Mesenchymal stem cell (in vitro differentiated cells and primary cell): ENCODE results near the gene PFDN6.

Experiments
- DNase-seq: peaks from one replicate; pipeline ENCODE4 v3.0.0-alpha.2; 2013
- H2AFZ ChIP-seq: one replicate; pipeline ENCODE4 v1.6.1; 2013; ENCODE audit warnings: low read depth, mild to moderate bottlenecking, control low read depth, inconsistent platforms, low read length, moderate library complexity
- H2AK5ac ChIP-seq: 2 replicates; pipeline ENCODE4 v1.6.1; 2013; ENCODE audit warnings: low read length, moderate library complexity, mild to moderate bottlenecking, inconsistent platforms; ENCODE audit not compliant: severe bottlenecking
- H2BK120ac ChIP-seq: one replicate; pipeline ENCODE4 v1.6.1; 2013; ENCODE audit warnings: low read depth, mild to moderate bottlenecking, inconsistent platforms, low read length, moderate library complexity
- H2BK12ac ChIP-seq, 2 experiments: one replicate each; pipeline ENCODE4 v1.6.1; 2013; ENCODE audit warnings: inconsistent platforms in 2 of 2, low read length in 2 of 2, mild to moderate bottlenecking in 2 of 2, moderate library complexity in 2 of 2, control low read depth in 1 of 2
- H2BK15ac ChIP-seq: one replicate; pipeline ENCODE4 v1.6.1; 2013; ENCODE audit warnings: mild to moderate bottlenecking, low read depth, inconsistent platforms; ENCODE audit not compliant: poor library complexity, severe bottlenecking
- H2BK5ac ChIP-seq: 2 replicates; pipeline ENCODE4 v1.6.1; 2013; ENCODE audit warnings: low read depth, mild to moderate bottlenecking, low read length, control low read depth, inconsistent platforms; ENCODE audit not compliant: poor library complexity, severe bottlenecking
- H3K14ac ChIP-seq, 2 experiments: one replicate each; pipeline ENCODE4 v1.6.1; 2013; ENCODE audit warnings: inconsistent platforms in 2 of 2, low read length in 2 of 2, control low read depth in 1 of 2, mild to moderate bottlenecking in 1 of 2, moderate library complexity in 1 of 2
- H3K18ac ChIP-seq, 2 experiments: one replicate each; pipeline ENCODE4 v1.6.1; 2013; ENCODE audit warnings: inconsistent platforms in 2 of 2, low read length in 2 of 2, control low read depth in 1 of 2, low read depth in 1 of 2, mild to moderate bottlenecking in 1 of 2
- H3K23ac ChIP-seq, 2 experiments: one replicate each; pipeline ENCODE4 v1.6.1; 2013; ENCODE audit warnings: inconsistent platforms in 2 of 2, low read length in 2 of 2, mild to moderate bottlenecking in 2 of 2, moderate library complexity in 2 of 2, control low read depth in 1 of 2
- H3K27ac ChIP-seq: 2 replicates; pipeline ENCODE4 v1.5.1; 2013; ENCODE audit warnings: mild to moderate bottlenecking, moderate library complexity, low read length, control low read depth, inconsistent platforms; ENCODE audit not compliant: poor library complexity, severe bottlenecking
- H3K27me3 ChIP-seq, 2 experiments: 2 replicates each; pipeline versions ENCODE4 v1.6.1 to v1.7.0; 2013; ENCODE audit warnings: low read length in 2 of 2, mild to moderate bottlenecking in 2 of 2, moderate library complexity in 2 of 2, control low read depth in 1 of 2, inconsistent platforms in 1 of 2; ENCODE audit not compliant: control insufficient read depth in 1 of 2, insufficient read depth in 1 of 2
- H3K36me3 ChIP-seq, 2 experiments: 2 replicates each; pipeline versions ENCODE4 v1.6.1 to v1.7.0; 2013; ENCODE audit warnings: low read length in 2 of 2, control low read depth in 1 of 2, inconsistent platforms in 1 of 2, low read depth in 1 of 2, mild to moderate bottlenecking in 1 of 2; ENCODE audit not compliant: insufficient read depth in 2 of 2, control insufficient read depth in 1 of 2
- H3K4ac ChIP-seq, 2 experiments: one replicate each; pipeline ENCODE4 v1.6.1; 2013; ENCODE audit warnings: inconsistent platforms in 2 of 2, low read length in 2 of 2, mild to moderate bottlenecking in 2 of 2, moderate library complexity in 2 of 2, control low read depth in 1 of 2, low read depth in 1 of 2
- H3K4me1 ChIP-seq: 2 replicates; pipeline ENCODE4 v1.6.1; 2013; ENCODE audit warnings: low read depth, low read length, control low read depth; ENCODE audit not compliant: control insufficient read depth, insufficient read depth
- H3K4me2 ChIP-seq: 2 replicates; pipeline ENCODE4 v1.6.1; 2013; ENCODE audit warnings: low read length, mild to moderate bottlenecking, inconsistent platforms; ENCODE audit not compliant: poor library complexity, severe bottlenecking
- H3K4me3 ChIP-seq, 2 experiments: 2 replicates each; pipeline versions ENCODE4 v1.5.1 to v1.7.0; 2013; ENCODE audit warnings: low read length in 2 of 2, mild to moderate bottlenecking in 2 of 2, control low read depth in 1 of 2, low read depth in 1 of 2; ENCODE audit not compliant: insufficient read depth in 1 of 2
- H3K79me1 ChIP-seq: replicated peaks from 2 replicates; pipeline ENCODE4 v1.6.1; 2013; ENCODE audit warnings: mild to moderate bottlenecking, control low read depth, low read length, inconsistent platforms; ENCODE audit not compliant: poor library complexity, severe bottlenecking
- H3K9ac ChIP-seq: 2 replicates; pipeline ENCODE4 v1.7.0; 2013; ENCODE audit warnings: mild to moderate bottlenecking, low read length, moderate library complexity
- H3K9me3 ChIP-seq: 2 replicates; pipeline ENCODE4 v1.7.0; 2013; ENCODE audit warnings: mild to moderate bottlenecking, low read length; ENCODE audit not compliant: control insufficient read depth
- H4K8ac ChIP-seq: one replicate; pipeline ENCODE4 v1.6.1; 2013; ENCODE audit warnings: inconsistent platforms, mild to moderate bottlenecking, low read length, moderate library complexity
- H4K91ac ChIP-seq: one replicate; pipeline ENCODE4 v1.6.1; 2013; ENCODE audit warnings: mild to moderate bottlenecking, low read length, inconsistent platforms
- WGBS: methylation state at CpG from one replicate; pipeline ENCODE4 v1.1.7; 2013; ENCODE audit warnings: mixed read lengths; 5-methylcytosine and 5-hydroxymethylcytosine counted together

Gene PFDN6

GRCh38 chr6:33250731-33251130 is 38.7 kb upstream of the PFDN6 start:
- Histone ChIP-seq H4K8ac (no peak overlapping the region), H3K36me3 (peaks cover 9 to 23% of the 10 kb centered on the region in 2 experiments), H3K4me1 (peaks cover 14% of the 10 kb centered on the region), H2AFZ (no peak overlapping the region), H4K91ac (no peak overlapping the region), H3K4me2 (no peak overlapping the region), H2AK5ac (peak overlapping the region; percentile 39), H3K4me3 (peak overlapping the region in 1 of 2 experiments; percentile 89), H3K27ac (peak overlapping the region; percentile 31), H3K27me3 (no peaks in the 10 kb centered on the region), H2BK12ac (peak overlapping the region in 1 of 2 experiments; percentile 60), H3K23ac (no peak overlapping the region), H2BK15ac (no peak overlapping the region), H3K9ac (peak overlapping the region; percentile 97), H3K18ac (peak overlapping the region; percentile 42 to 47), H2BK5ac (no peak overlapping the region), H3K4ac (peak overlapping the region in 1 of 2 experiments; percentile 53), H3K14ac (no peak overlapping the region), H3K79me1 (peaks cover 12% of the 10 kb centered on the region), H3K9me3 (no peaks in the 10 kb centered on the region), H2BK120ac (no peak overlapping the region)
- whole genome bisulfite sequencing, result 97% methylated on average over 13 of the region's 13 CpGs
- no peak for DNase-seq

GRCh38 chr6:33251395-33252012 is 37.9 kb upstream of the PFDN6 start:
- H3K23ac ChIP-seq, result no peak overlapping the region
- no peak overlapping the region for H3K4me2 ChIP-seq
- peaks cover 14% of the 10 kb centered on the region for H3K4me1 ChIP-seq
- H2BK12ac ChIP-seq, result no peak overlapping the region
- 93% methylated on average over 6 of the region's 6 CpGs for WGBS
- H3K27me3 ChIP-seq, result no peaks in the 10 kb centered on the region
- no peak overlapping the region for H2BK120ac ChIP-seq
- no peaks in the 10 kb centered on the region for H3K9me3 ChIP-seq
- H3K4ac ChIP-seq, result no peak overlapping the region
- peaks cover 12% of the 10 kb centered on the region for H3K79me1 ChIP-seq
- DNase-seq, result peak; percentile 37
- H3K9ac ChIP-seq, result peak overlapping the region; percentile 51
- H4K91ac ChIP-seq, result no peak overlapping the region
- H2AFZ ChIP-seq, result no peak overlapping the region
- no peak overlapping the region for H3K18ac ChIP-seq
- peaks cover 9 to 26% of the 10 kb centered on the region in 2 experiments for H3K36me3 ChIP-seq
- peak overlapping the region in 1 of 2 experiments; percentile 42 for H3K4me3 ChIP-seq
- no peak overlapping the region for H3K14ac ChIP-seq
- H2AK5ac ChIP-seq, result no peak overlapping the region
- no peak overlapping the region for H2BK15ac ChIP-seq
- H2BK5ac ChIP-seq, result no peak overlapping the region
- no peak overlapping the region for H3K27ac ChIP-seq
- H4K8ac ChIP-seq, result no peak overlapping the region

- Histone ChIP-seq H3K9me3 (no peaks in the 10 kb centered on the region), H2AFZ (no peak overlapping the region), H3K27me3 (no peaks in the 10 kb centered on the region), H3K23ac (no peak overlapping the region), H3K4me1 (peaks cover 14% of the 10 kb centered on the region), H4K8ac (no peak overlapping the region), H3K36me3 (peaks cover 19 to 35% of the 10 kb centered on the region in 2 experiments), H2BK12ac (no peak overlapping the region), H3K18ac (no peak overlapping the region), H3K9ac (peak overlapping the region; percentile 10), H3K4ac (no peak overlapping the region), H2BK15ac (no peak overlapping the region), H2BK5ac (no peak overlapping the region), H3K14ac (no peak overlapping the region), H3K27ac (no peak overlapping the region), H3K4me2 (no peak overlapping the region), H2BK120ac (no peak overlapping the region), H3K4me3 (no peak overlapping the region), H3K79me1 (peaks cover 12% of the 10 kb centered on the region), H2AK5ac (no peak overlapping the region), H4K91ac (no peak overlapping the region)
- peak; percentile 14 for DNase-seq
These were observed 36.6 kb upstream of the PFDN6 start for GRCh38 chr6:33252759-33253158.

GRCh38 chr6:33254591-33254990 is 34.8 kb upstream of the PFDN6 start:
- Histone ChIP-seq H3K14ac (no peak overlapping the region), H2AK5ac (no peak overlapping the region), H3K9ac (no peak overlapping the region), H3K36me3 (peaks cover 25 to 49% of the 10 kb centered on the region in 2 experiments), H2BK15ac (no peak overlapping the region), H4K91ac (no peak overlapping the region), H4K8ac (no peak overlapping the region), H2BK12ac (no peak overlapping the region), H3K23ac (no peak overlapping the region), H2BK120ac (no peak overlapping the region), H3K4ac (no peak overlapping the region), H3K27ac (no peak overlapping the region), H3K4me3 (no peak overlapping the region), H3K4me1 (peaks cover 10% of the 10 kb centered on the region), H2AFZ (no peak overlapping the region), H3K9me3 (no peaks in the 10 kb centered on the region), H3K79me1 (peaks cover 14% of the 10 kb centered on the region), H2BK5ac (no peak overlapping the region), H3K18ac (no peak overlapping the region), H3K4me2 (no peak overlapping the region), H3K27me3 (no peaks in the 10 kb centered on the region)
- 98% methylated on average over 3 of the region's 4 CpGs for WGBS
- no peak for DNase-seq
